Endothelial cell of umbilical vein (primary cell): ENCODE measurements around the gene SLAMF6. TPM values are rescaled to one million over a fixed set of nuclear protein-coding genes. Genes with fewer than 3 reads are reported as not detected.

Source experiments
- BruUV-seq: library from RNA; stranded (reverse); fragments of 400-500 nt; replicated peaks from 2 replicates; lab custom pipeline; 2021; lab: Mats Ljungman, UMichigan
- CTCF ChIA-PET: fragments of 300-600, 350-600 bp; sonication (Branson Sonifier 250); formaldehyde crosslinking; loops from one replicate; lab custom pipeline; 2021; ENCODE audit warnings: antibody characterized with exemption, inconsistent platforms; lab: Charles Lee
- POLR2A ChIA-PET: fragments of 300-600, 350-600 bp; sonication (Branson Sonifier 250); formaldehyde crosslinking; loops from one replicate; lab custom pipeline; 2021; ENCODE audit warnings: antibody characterized with exemption, inconsistent platforms; lab: Charles Lee
- DNase-seq: peaks from one replicate; pipeline ENCODE4 v3.0.0-alpha.2; 2011; ENCODE audit warnings: low read depth, low spot score
- FAIRE-seq: peaks from 2 replicates; lab custom pipeline; 2011; peaks lifted over from hg19 to GRCh38; lab: Jason Lieb, UNC
- H2AFZ ChIP-seq: 2 replicates; pipeline ENCODE4 v1.6.0; 2012; ENCODE audit warnings: low read depth, low read length, control low read depth, inconsistent platforms
- H3K27ac ChIP-seq: 2 replicates; pipeline ENCODE4 v1.5.1; 2011; ENCODE audit warnings: low read depth, mild to moderate bottlenecking, control low read depth, low read length, moderate library complexity; ENCODE audit not compliant: insufficient read depth
- H3K27me3 ChIP-seq, 2 experiments: 2 replicates each; pipeline versions ENCODE4 v1.6.0 to v1.6.1; 2011; ENCODE audit warnings: low read length in 2 of 2, mixed read lengths in 1 of 2; ENCODE audit not compliant: control insufficient read depth in 2 of 2, insufficient read depth in 2 of 2
- H3K36me3 ChIP-seq, 2 experiments: 2 replicates in 1 of 2; 3 replicates in 1 of 2; pipeline ENCODE4 v1.5.1; 2011; ENCODE audit warnings: low read length in 2 of 2, mild to moderate bottlenecking in 1 of 2, moderate library complexity in 1 of 2; ENCODE audit not compliant: control insufficient read depth in 2 of 2, insufficient read depth in 2 of 2; ENCODE audit errors: extremely low read depth in 1 of 2
- H3K4me1 ChIP-seq: 3 replicates; pipeline ENCODE4 v1.5.1; 2011; ENCODE audit warnings: mild to moderate bottlenecking, low read length; ENCODE audit not compliant: control insufficient read depth, insufficient read depth; ENCODE audit errors: extremely low read depth
- H3K4me2 ChIP-seq: 2 replicates; pipeline ENCODE4 v1.6.1; 2011; ENCODE audit warnings: low read length, control low read depth, mixed read lengths; ENCODE audit not compliant: insufficient read depth
- H3K4me3 ChIP-seq, 3 experiments: fragments of 200-600 bp in 1 of 3; sonication (generic), shearing (Covaris generic) in 1 of 3; replicated peaks in 1 of 3; 2 replicates each; pipeline ENCODE4 v1.5.1; 2011 to 2016; ENCODE audit warnings: control low read depth in 3 of 3, low read length in 3 of 3, mild to moderate bottlenecking in 2 of 3, inconsistent platforms in 1 of 3, low read depth in 1 of 3, moderate library complexity in 1 of 3; ENCODE audit not compliant: insufficient read depth in 1 of 3
- H3K79me2 ChIP-seq: 2 replicates; pipeline ENCODE4 v1.6.0; 2012; ENCODE audit warnings: low read length, inconsistent platforms; ENCODE audit not compliant: control insufficient read depth, insufficient read depth
- H3K9ac ChIP-seq: replicated peaks from 2 replicates; pipeline ENCODE3; 2011; ENCODE audit warnings: low read length, control low read depth; ENCODE audit not compliant: insufficient read depth; ENCODE audit errors: extremely low read depth
- H3K9me1 ChIP-seq: replicated peaks from 3 replicates; pipeline ENCODE4 v1.6.0; 2011; ENCODE audit warnings: mild to moderate bottlenecking, low read length; ENCODE audit not compliant: control insufficient read depth, insufficient read depth; ENCODE audit errors: extremely low read depth
- H3K9me3 ChIP-seq: replicated peaks from 2 replicates; pipeline ENCODE4 v1.5.1; 2012; ENCODE audit warnings: low read length, inconsistent platforms; ENCODE audit not compliant: control insufficient read depth, insufficient read depth
- H4K20me1 ChIP-seq: replicated peaks from 2 replicates; pipeline ENCODE3; 2011; ENCODE audit warnings: mild to moderate bottlenecking, low read length; ENCODE audit not compliant: control insufficient read depth, insufficient read depth; ENCODE audit errors: extremely low read depth
- EZH2 ChIP-seq: IDR thresholded peaks from 2 replicates; pipeline ENCODE4 v1.6.1; 2012; ENCODE audit warnings: borderline replicate concordance, low read depth, mild to moderate bottlenecking, moderate library complexity, low read length, inconsistent platforms; ENCODE audit not compliant: severe bottlenecking
- FOS ChIP-seq: IDR thresholded peaks from 2 replicates; pipeline ENCODE4 v1.6.1; 2011; ENCODE audit warnings: mild to moderate bottlenecking, low read length, moderate library complexity, borderline replicate concordance; ENCODE audit not compliant: insufficient read depth
- GATA2 ChIP-seq: IDR thresholded peaks from 2 replicates; pipeline ENCODE4 v1.7.0; 2011; ENCODE audit warnings: low read depth, mild to moderate bottlenecking, moderate library complexity, mixed read lengths, low read length; ENCODE audit not compliant: insufficient read length, insufficient read depth
- JUN ChIP-seq: IDR thresholded peaks from 2 replicates; pipeline ENCODE4 v1.6.1; 2011; ENCODE audit warnings: borderline replicate concordance, low read depth; ENCODE audit not compliant: insufficient read length, insufficient read depth
- MYC ChIP-seq: IDR thresholded peaks from one replicate; pipeline ENCODE4 v1.6.1; 2011; ENCODE audit warnings: mild to moderate bottlenecking, low read depth, low read length
- dilution Hi-C: fragments of 300-500 bp; cut with MboI; formaldehyde crosslinking; loops from one replicate; pipeline ENCODE4 v1.15.0; 2019; ENCODE audit warnings: low sequenced_read_pairs; ENCODE audit not compliant: extremely low pct_ligation_motif_present
- intact Hi-C: fragments of 100-400 bp; cut with micrococcal nuclease; formaldehyde crosslinking; loops from one replicate; pipeline ENCODE4 v1.10.0; 2022
- polyA plus RNA-seq, 4 experiments: library from polyadenylated mRNA; depleted of rRNA in 3 of 4; stranded (reverse) in 3 of 4; unstranded in 1 of 4; fragments of >200 nt; gene quantifications; 2 replicates each; pipeline versions ENCODE4 v1.2.1 to v1.2.3, GENCODE V29; 2011 to 2012; ENCODE audit warnings: missing spikeins in 1 of 4
- total RNA-seq: library from RNA; stranded (reverse); gene quantifications from 2 replicates; pipeline ENCODE4 v1.2.3, GENCODE V29; 2021
- TF ChIP-seq, protein P1 (sequence below), 2 donors: IDR thresholded peaks; 1 replicate in 1 of 2; 2 replicates in 1 of 2; pipeline ENCODE4 v1.5.1; 2011; ENCODE audit warnings: low read length in 2 of 2, mild to moderate bottlenecking in 2 of 2, moderate library complexity in 2 of 2, control low read depth in 1 of 2, inconsistent platforms in 1 of 2, low read depth in 1 of 2; ENCODE audit not compliant: insufficient read depth in 1 of 2; ENCODE audit errors: extremely low read depth in 1 of 2
- TF ChIP-seq, protein P2 (sequence below): IDR thresholded peaks from 2 replicates; pipeline ENCODE4 v1.6.1; 2011; ENCODE audit not compliant: insufficient read depth, insufficient read length

The SLAMF6 gene
- total and polyA plus RNA-seq, 2 donors (not counting 3 experiments of a cell fraction or from before 2014, with no cell fraction given), result not detected

- CTCF ChIA-PET, result no interaction called here
- Histone ChIP-seq H3K36me3 (no peaks in the 10 kb centered on the region), H3K4me3 (no peak overlapping the region), H3K4me1 (no peaks in the 10 kb centered on the region), H3K9ac (no peak overlapping the region), H3K27me3 (no peaks in the 10 kb centered on the region), H3K9me1 (no peaks in the 10 kb centered on the region), H3K9me3 (no peaks in the 10 kb centered on the region), H3K27ac (no peak overlapping the region), H3K79me2 (no peaks in the 10 kb centered on the region), H3K4me2 (no peak overlapping the region), H4K20me1 (no peaks in the 10 kb centered on the region), H2AFZ (no peak overlapping the region)
- TF ChIP-seq MYC (no peak), JUN (no peak)
- no TSS peak for BruUV-seq
- FAIRE-seq (no peak), DNase-seq (no peak)
- intact Hi-C loops, result no loop called here
- POLR2A ChIA-PET, result no interaction called here
- dilution Hi-C loops, result no loop called here
These were observed 33.4 kb downstream of the SLAMF6 start for GRCh38 chr1:160489513-160490261.

GRCh38 chr1:160488347-160489058 is 34.6 kb downstream of the SLAMF6 start:
- POLR2A ChIA-PET, result no interaction called here
- H3K9me1 ChIP-seq, result no peaks in the 10 kb centered on the region
- no peaks in the 10 kb centered on the region for H3K79me2 ChIP-seq
- no peaks in the 10 kb centered on the region for H3K27me3 ChIP-seq
- H3K9me3 ChIP-seq, result no peaks in the 10 kb centered on the region
- no peak overlapping the region for H3K9ac ChIP-seq
- no peaks in the 10 kb centered on the region for H4K20me1 ChIP-seq
- no peak overlapping the region for H3K27ac ChIP-seq
- CTCF ChIA-PET, result no interaction called here
- dilution Hi-C loops (no loop called here), intact Hi-C loops (no loop called here)
- no peak for FAIRE-seq
- no peak overlapping the region for H3K4me2 ChIP-seq
- H3K4me1 ChIP-seq, result no peaks in the 10 kb centered on the region
- BruUV-seq, result no TSS peak
- no peak overlapping the region for H3K4me3 ChIP-seq
- TF ChIP-seq FOS (no peak), EZH2 (no peak), GATA2 (no peak), JUN (no peak), MYC (no peak)
- TF ChIP-seq, protein P1, sequence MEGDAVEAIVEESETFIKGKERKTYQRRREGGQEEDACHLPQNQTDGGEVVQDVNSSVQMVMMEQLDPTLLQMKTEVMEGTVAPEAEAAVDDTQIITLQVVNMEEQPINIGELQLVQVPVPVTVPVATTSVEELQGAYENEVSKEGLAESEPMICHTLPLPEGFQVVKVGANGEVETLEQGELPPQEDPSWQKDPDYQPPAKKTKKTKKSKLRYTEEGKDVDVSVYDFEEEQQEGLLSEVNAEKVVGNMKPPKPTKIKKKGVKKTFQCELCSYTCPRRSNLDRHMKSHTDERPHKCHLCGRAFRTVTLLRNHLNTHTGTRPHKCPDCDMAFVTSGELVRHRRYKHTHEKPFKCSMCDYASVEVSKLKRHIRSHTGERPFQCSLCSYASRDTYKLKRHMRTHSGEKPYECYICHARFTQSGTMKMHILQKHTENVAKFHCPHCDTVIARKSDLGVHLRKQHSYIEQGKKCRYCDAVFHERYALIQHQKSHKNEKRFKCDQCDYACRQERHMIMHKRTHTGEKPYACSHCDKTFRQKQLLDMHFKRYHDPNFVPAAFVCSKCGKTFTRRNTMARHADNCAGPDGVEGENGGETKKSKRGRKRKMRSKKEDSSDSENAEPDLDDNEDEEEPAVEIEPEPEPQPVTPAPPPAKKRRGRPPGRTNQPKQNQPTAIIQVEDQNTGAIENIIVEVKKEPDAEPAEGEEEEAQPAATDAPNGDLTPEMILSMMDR (IDR thresholded peaks at IDR 0.05; ENCODE audit: extremely low read depth in 1 of 2, insufficient read depth in 1 of 2, low read depth in 1 of 2, low read length in 2 of 2), result no peak
- TF ChIP-seq, protein P2, sequence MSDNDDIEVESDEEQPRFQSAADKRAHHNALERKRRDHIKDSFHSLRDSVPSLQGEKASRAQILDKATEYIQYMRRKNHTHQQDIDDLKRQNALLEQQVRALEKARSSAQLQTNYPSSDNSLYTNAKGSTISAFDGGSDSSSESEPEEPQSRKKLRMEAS, result no peak
- no peaks in the 10 kb centered on the region for H3K36me3 ChIP-seq
- no peak overlapping the region for H2AFZ ChIP-seq
- DNase-seq, result no peak
